ENCODE measurements around the gene REG4. TPM values are rescaled to one million over a fixed set of nuclear protein-coding genes. Genes with fewer than 3 reads are reported as not detected.

REG4 gene
- total and polyA plus RNA-seq, 2 donors (not counting 3 experiments of a cell fraction or from before 2014, with no cell fraction given): not detected

GRCh38 chr1:119840745-119841144, 29.5 kb upstream of the REG4 start:
- Histone ChIP-seq H3K9me1 (replicated peaks; ENCODE audit: control insufficient read depth, extremely low read depth, insufficient read depth, low read length) (no peaks in the 10 kb centered on the region), H3K4me2 (ENCODE audit: insufficient read depth, low read length) (no peak overlapping the region), H3K4me1 (ENCODE audit: control insufficient read depth, extremely low read depth, insufficient read depth, low read length) (no peaks in the 10 kb centered on the region), H2AFZ (ENCODE audit: low read depth, low read length) (no peak overlapping the region), H3K9ac (replicated peaks; ENCODE audit: extremely low read depth, insufficient read depth, low read length) (no peak overlapping the region), H3K9me3 (replicated peaks; ENCODE audit: control insufficient read depth, insufficient read depth, low read length) (no peaks in the 10 kb centered on the region), H3K36me3 (ENCODE audit: control insufficient read depth in 2 of 2, extremely low read depth in 1 of 2, insufficient read depth in 2 of 2, low read length in 2 of 2) (no peaks in the 10 kb centered on the region), H3K79me2 (ENCODE audit: control insufficient read depth, insufficient read depth, low read length) (no peaks in the 10 kb centered on the region), H4K20me1 (replicated peaks; ENCODE audit: control insufficient read depth, extremely low read depth, insufficient read depth, low read length) (no peaks in the 10 kb centered on the region), H3K27ac (ENCODE audit: insufficient read depth, low read depth, low read length) (no peak overlapping the region), H3K4me3 (replicated peaks in 1 of 3; ENCODE audit: insufficient read depth in 1 of 3, low read depth in 1 of 3, low read length in 3 of 3) (no peak overlapping the region), H3K27me3 (ENCODE audit: control insufficient read depth in 2 of 2, insufficient read depth in 2 of 2, low read length in 2 of 2) (peaks cover 4 to 8% of the 10 kb centered on the region in 2 experiments)
- DNase-seq (ENCODE audit: low read depth, low spot score) (no peak), FAIRE-seq (no peak)
- TF ChIP-seq POLR2AphosphoS5 (IDR thresholded peaks at IDR 0.05; ENCODE audit: insufficient read depth, low read depth, low read length) (no peak), POLR2A (IDR thresholded peaks at IDR 0.05; ENCODE audit: low read depth, low read length) (no peak), MAX (IDR thresholded peaks at IDR 0.05; ENCODE audit: insufficient read depth, insufficient read length) (no peak), EZH2 (IDR thresholded peaks at IDR 0.05; ENCODE audit: borderline replicate concordance, low read depth, low read length, severe bottlenecking) (no peak), JUN (IDR thresholded peaks at IDR 0.05; ENCODE audit: borderline replicate concordance, insufficient read depth, insufficient read length, low read depth) (no peak), FOS (IDR thresholded peaks at IDR 0.05; ENCODE audit: borderline replicate concordance, insufficient read depth, low read length) (no peak), MYC (IDR thresholded peaks at IDR 0.05; ENCODE audit: low read depth, low read length) (no peak), GATA2 (IDR thresholded peaks at IDR 0.05; ENCODE audit: insufficient read depth, insufficient read length, low read depth, low read length) (no peak), CTCF (IDR thresholded peaks at IDR 0.05; ENCODE audit: extremely low read depth in 1 of 2, insufficient read depth in 1 of 2, low read depth in 1 of 2, low read length in 2 of 2) (no peak)
- POLR2A ChIA-PET: no interaction called here
- dilution Hi-C loops (cut with MboI; ENCODE audit: extremely low pct_ligation_motif_present, low sequenced_read_pairs) (no loop called here), intact Hi-C loops (cut with micrococcal nuclease) (no loop called here)
- CTCF ChIA-PET: no interaction called here
- BruUV-seq (replicated peaks): no TSS peak
